CD14-positive monocyte (primary cell): ENCODE results near the gene MOB1A. TPM values are rescaled to one million over a fixed set of nuclear protein-coding genes. Genes with fewer than 3 reads are reported as not detected.
A peak's percentile ranks its signal among the peaks of the same experiment; 100 is the strongest.

ENCODE experiments used
- DNase-seq, 3 donors: peaks; one replicate each; pipeline ENCODE4 v3.0.0-alpha.2; 2011 to 2022
- H2AFZ ChIP-seq: 2 replicates; pipeline ENCODE4 v1.6.0; 2012; ENCODE audit warnings: mild to moderate bottlenecking, low read depth, low read length, inconsistent platforms; ENCODE audit not compliant: insufficient read depth, poor library complexity, severe bottlenecking
- H3K27ac ChIP-seq, 2 donors: 1 replicate in 1 of 2; 2 replicates in 1 of 2; pipeline ENCODE4 v1.5.1; 2012 to 2013; ENCODE audit warnings: low read length in 2 of 2, control low read depth in 1 of 2, inconsistent platforms in 1 of 2, low read depth in 1 of 2, mild to moderate bottlenecking in 1 of 2
- H3K27me3 ChIP-seq, 2 donors: one replicate each; pipeline versions ENCODE4 v1.6.0 to v1.6.1; 2011 to 2013; ENCODE audit warnings: low read length in 2 of 2; ENCODE audit not compliant: control insufficient read depth in 2 of 2, insufficient read depth in 2 of 2
- H3K36me3 ChIP-seq, 2 donors: replicated peaks in 1 of 2; 1 replicate in 1 of 2; 2 replicates in 1 of 2; pipeline versions ENCODE4 v1.5.1 to v1.6.1; 2012 to 2013; ENCODE audit warnings: low read length in 2 of 2, control low read depth in 1 of 2, inconsistent platforms in 1 of 2, mild to moderate bottlenecking in 1 of 2; ENCODE audit not compliant: insufficient read depth in 2 of 2, control insufficient read depth in 1 of 2
- H3K4me1 ChIP-seq, 2 donors: 1 replicate in 1 of 2; 2 replicates in 1 of 2; pipeline versions ENCODE4 v1.5.1 to v1.6.1; 2012 to 2013; ENCODE audit warnings: low read length in 2 of 2, control low read depth in 1 of 2, inconsistent platforms in 1 of 2, mild to moderate bottlenecking in 1 of 2, moderate library complexity in 1 of 2; ENCODE audit not compliant: insufficient read depth in 2 of 2, control insufficient read depth in 1 of 2
- H3K4me2 ChIP-seq: replicated peaks from 2 replicates; pipeline ENCODE3; 2012; ENCODE audit warnings: low read length, moderate library complexity, mild to moderate bottlenecking; ENCODE audit not compliant: poor library complexity, severe bottlenecking; ENCODE audit errors: extremely low read depth
- H3K4me3 ChIP-seq, 3 experiments: fragments of 200-600 bp in 1 of 3; sonication (generic) in 1 of 3; replicated peaks in 1 of 3; 1 replicate in 2 of 3; 2 replicates in 1 of 3; pipeline ENCODE4 v1.5.1; 2011 to 2013; ENCODE audit warnings: low read length in 3 of 3, mild to moderate bottlenecking in 3 of 3, control low read depth in 2 of 3, low read depth in 2 of 3, inconsistent platforms in 1 of 3, moderate library complexity in 1 of 3
- H3K79me2 ChIP-seq: 2 replicates; pipeline ENCODE4 v1.6.0; 2012; ENCODE audit warnings: mild to moderate bottlenecking, control low read depth, inconsistent platforms, low read length, moderate library complexity; ENCODE audit not compliant: insufficient read depth
- H3K9ac ChIP-seq: 2 replicates; pipeline ENCODE4 v1.6.0; 2017; ENCODE audit warnings: low read length, mild to moderate bottlenecking; ENCODE audit not compliant: insufficient read depth, poor library complexity, severe bottlenecking
- H3K9me3 ChIP-seq, 2 donors: replicated peaks in 1 of 2; 1 replicate in 1 of 2; 2 replicates in 1 of 2; pipeline versions ENCODE4 v1.5.1 to v1.6.1; 2012 to 2013; ENCODE audit warnings: low read length in 2 of 2, control low read depth in 1 of 2; ENCODE audit not compliant: control insufficient read depth in 1 of 2, insufficient read depth in 1 of 2
- H4K20me1 ChIP-seq: 2 replicates; pipeline ENCODE4 v1.6.0; 2012; ENCODE audit warnings: mild to moderate bottlenecking, low read length, control low read depth, moderate library complexity; ENCODE audit not compliant: insufficient read depth
- H3K27ac Mint-ChIP-seq, 7 donors: one replicate each; pipeline ENCODE4 v1.8.0; 2020; ENCODE audit warnings: mild to moderate bottlenecking in 7 of 7, mixed read lengths in 7 of 7, moderate library complexity in 6 of 7, inconsistent platforms in 2 of 7
- H3K27me3 Mint-ChIP-seq, 3 donors: one replicate each; pipeline ENCODE4 v1.8.0; 2021 to 2022; ENCODE audit warnings: low read depth in 3 of 3, mild to moderate bottlenecking in 3 of 3, mixed read lengths in 3 of 3, moderate library complexity in 3 of 3, inconsistent platforms in 1 of 3
- H3K36me3 Mint-ChIP-seq, 2 donors: one replicate each; pipeline ENCODE4 v1.8.0; 2020; ENCODE audit warnings: mixed read lengths in 2 of 2, inconsistent platforms in 1 of 2, mild to moderate bottlenecking in 1 of 2
- H3K4me1 Mint-ChIP-seq: one replicate; pipeline ENCODE4 v1.8.0; 2020; ENCODE audit warnings: mild to moderate bottlenecking, mixed read lengths
- H3K4me3 Mint-ChIP-seq, 2 donors: one replicate each; pipeline ENCODE4 v1.8.0; 2020; ENCODE audit warnings: mild to moderate bottlenecking in 2 of 2, mixed read lengths in 2 of 2, moderate library complexity in 1 of 2
- H3K9me3 Mint-ChIP-seq, 7 donors: one replicate each; pipeline ENCODE4 v1.8.0; 2020 to 2022; ENCODE audit warnings: mixed read lengths in 7 of 7, mild to moderate bottlenecking in 6 of 7, moderate library complexity in 6 of 7, inconsistent platforms in 2 of 7
- WGBS: methylation state at CpG from one replicate; pipeline ENCODE4 v1.1.5; 2013; ENCODE audit warnings: missing lambda C conversion rate; ENCODE audit not compliant: insufficient coverage; 5-methylcytosine and 5-hydroxymethylcytosine counted together
- intact Hi-C, 2 donors: fragments of 100-400 bp; cut with micrococcal nuclease; formaldehyde crosslinking; loops; one replicate each; pipeline versions ENCODE4 v1.15.0 to v1.15.1; 2023
- polyA plus RNA-seq, 3 donors: library from polyadenylated mRNA; depleted of rRNA in 1 of 3; unstranded in 2 of 3; stranded (reverse) in 1 of 3; fragments of 300-500 nt in 2 of 3; fragments of >200 nt in 1 of 3; fragmentation: Illumina TruSeq in 2 of 3; gene quantifications; 1 replicate in 2 of 3; 2 replicates in 1 of 3; pipeline ENCODE4 v1.2.3, GENCODE V29; 2012 to 2021
- TF ChIP-seq, protein P1 (sequence below): fragments of 200-600 bp; IDR thresholded peaks from one replicate; pipeline ENCODE4 v1.8.0; 2022; ENCODE audit warnings: antibody characterized with exemption, mild to moderate bottlenecking

Gene MOB1A
- polyA plus RNA-seq, 3 donors = 55.0 to 367 (median 285) TPM

DNA sequence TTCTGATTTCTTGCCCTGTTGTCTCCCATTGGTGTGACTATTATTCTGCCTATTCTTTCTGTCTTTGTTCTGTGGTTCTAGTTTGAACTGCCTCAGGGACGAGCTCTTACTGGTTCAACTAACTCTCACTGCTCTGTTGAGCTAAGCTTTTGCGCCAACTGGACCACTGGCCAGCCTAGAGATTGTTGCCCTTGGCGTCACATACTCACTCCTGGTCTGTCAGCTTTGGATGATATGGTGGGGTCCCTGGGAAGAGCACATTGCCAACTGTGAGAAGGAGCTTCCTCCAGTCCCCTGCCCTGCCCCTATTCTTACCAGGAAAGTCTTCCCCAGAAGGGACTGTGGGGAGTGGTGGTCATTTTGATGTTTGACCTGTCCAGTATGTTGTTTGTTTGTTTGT lies 25.8 kb upstream of the MOB1A start:
- WGBS = no CpG with 5 or more reads among the region's 3 CpGs

DNA sequence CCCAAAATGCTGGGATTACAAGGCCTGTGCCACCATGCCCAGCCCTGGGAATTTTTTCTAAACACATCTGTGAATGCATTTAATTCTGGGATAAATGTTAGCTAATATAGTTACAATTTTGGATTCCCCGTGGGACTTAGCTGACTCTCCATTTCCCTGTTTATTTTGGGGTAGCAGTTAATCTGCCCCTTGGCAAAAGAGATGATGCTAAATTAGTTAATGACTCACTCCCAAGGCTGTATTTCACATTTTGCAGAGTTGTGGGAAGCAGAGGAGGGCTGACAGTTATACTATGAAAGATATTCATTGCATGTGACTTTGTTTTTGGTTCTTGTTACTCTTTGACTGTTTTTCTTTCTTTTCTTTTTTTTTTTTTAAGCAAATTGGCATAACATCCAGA lies 22.9 kb upstream of the MOB1A start:
- DNase-seq = no peak
- intact Hi-C loops = no loop called here
- Histone ChIP-seq H3K9me3 (no peaks in the 10 kb centered on the region), H3K4me2 (no peak overlapping the region), H3K36me3 (peaks cover 3 to 24% of the 10 kb centered on the region in 2 donors), H3K27ac (no peak overlapping the region), H3K9ac (no peak overlapping the region), H3K4me3 (no peak overlapping the region), H3K79me2 (peaks cover 80% of the 10 kb centered on the region), H3K27me3 (no peaks in the 10 kb centered on the region), H3K4me1 (peaks cover 40 to 58% of the 10 kb centered on the region in 2 donors), H4K20me1 (peaks cover 62% of the 10 kb centered on the region), H2AFZ (no peak overlapping the region)
- no CpG with 5 or more reads among the region's 1 CpG for WGBS
- TF ChIP-seq, protein P1, sequence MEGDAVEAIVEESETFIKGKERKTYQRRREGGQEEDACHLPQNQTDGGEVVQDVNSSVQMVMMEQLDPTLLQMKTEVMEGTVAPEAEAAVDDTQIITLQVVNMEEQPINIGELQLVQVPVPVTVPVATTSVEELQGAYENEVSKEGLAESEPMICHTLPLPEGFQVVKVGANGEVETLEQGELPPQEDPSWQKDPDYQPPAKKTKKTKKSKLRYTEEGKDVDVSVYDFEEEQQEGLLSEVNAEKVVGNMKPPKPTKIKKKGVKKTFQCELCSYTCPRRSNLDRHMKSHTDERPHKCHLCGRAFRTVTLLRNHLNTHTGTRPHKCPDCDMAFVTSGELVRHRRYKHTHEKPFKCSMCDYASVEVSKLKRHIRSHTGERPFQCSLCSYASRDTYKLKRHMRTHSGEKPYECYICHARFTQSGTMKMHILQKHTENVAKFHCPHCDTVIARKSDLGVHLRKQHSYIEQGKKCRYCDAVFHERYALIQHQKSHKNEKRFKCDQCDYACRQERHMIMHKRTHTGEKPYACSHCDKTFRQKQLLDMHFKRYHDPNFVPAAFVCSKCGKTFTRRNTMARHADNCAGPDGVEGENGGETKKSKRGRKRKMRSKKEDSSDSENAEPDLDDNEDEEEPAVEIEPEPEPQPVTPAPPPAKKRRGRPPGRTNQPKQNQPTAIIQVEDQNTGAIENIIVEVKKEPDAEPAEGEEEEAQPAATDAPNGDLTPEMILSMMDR = no peak
- Mint-ChIP-seq H3K27ac (peak overlapping the region in 1 of 7 donors; percentile 43), H3K4me3 (no peak overlapping the region), H3K36me3 (peaks cover 12 to 25% of the 10 kb centered on the region in 2 donors), H3K4me1 (peaks cover 59% of the 10 kb centered on the region), H3K9me3 (peaks cover 0 to 5% (median 0%) of the 10 kb centered on the region in 7 donors), H3K27me3 (peaks cover 0 to 3% (median 1%) of the 10 kb centered on the region in 3 donors)

More for the DNA sequence above, 25.8 kb upstream of the MOB1A start:
- Histone ChIP-seq H3K4me2 (no peak overlapping the region), H3K4me1 (peaks cover 31 to 48% of the 10 kb centered on the region in 2 donors), H3K9ac (no peak overlapping the region), H3K27me3 (no peaks in the 10 kb centered on the region), H3K36me3 (peaks cover 20 to 48% of the 10 kb centered on the region in 2 donors), H3K79me2 (peaks cover 90% of the 10 kb centered on the region), H4K20me1 (peaks cover 68% of the 10 kb centered on the region), H2AFZ (no peak overlapping the region), H3K27ac (peak overlapping the region in 1 of 2 donors; percentile 84), H3K9me3 (no peaks in the 10 kb centered on the region), H3K4me3 (no peak overlapping the region)
- Mint-ChIP-seq H3K4me1 (peaks cover 55% of the 10 kb centered on the region), H3K36me3 (peaks cover 29 to 50% of the 10 kb centered on the region in 2 donors), H3K27me3 (no peaks in the 10 kb centered on the region), H3K27ac (peak overlapping the region in 6 of 7 donors; percentile 12 to 95 (median 70)), H3K4me3 (no peak overlapping the region), H3K9me3 (peaks cover 0 to 2% (median 0%) of the 10 kb centered on the region in 7 donors)
- TF ChIP-seq, protein P1 = no peak
- intact Hi-C loops = no loop called here
- DNase-seq = no peak
